ENCODE results near the gene ATP9B. TPM values are rescaled to one million over a fixed set of nuclear protein-coding genes. Genes with fewer than 3 reads are reported as not detected.
A peak's percentile ranks its signal among the peaks of the same experiment; 100 is the strongest.

Gene ATP9B
- total and polyA plus RNA-seq, 2 donors = 14.9 to 19.3 TPM

- H3K36me3 ChIP-seq (ENCODE audit: control insufficient read depth in 2 of 2, insufficient read depth in 2 of 2, low read length in 1 of 2) = no peaks in the 10 kb centered on the region
- H3K27ac ChIP-seq (ENCODE audit: low read depth in 1 of 2, low read length in 1 of 2) = peak overlapping the region in 1 of 2 donors; percentile 5
- DNase-seq (ENCODE audit: low read depth in 6 of 9, low spot score in 9 of 9) = no peak
- peaks cover 57 to 64% of the 10 kb centered on the region in 2 donors for H3K27me3 ChIP-seq (ENCODE audit: control insufficient read depth in 2 of 2, insufficient read depth in 1 of 2, low read length in 1 of 2)
- H3K9me3 ChIP-seq (ENCODE audit: control insufficient read depth in 2 of 2, insufficient read depth in 1 of 2, low read length in 1 of 2) = peaks cover 0 to 3% of the 10 kb centered on the region in 2 donors
- no peak overlapping the region for H3K4me3 ChIP-seq (ENCODE audit: low read length in 2 of 2)
- peaks cover 17 to 51% of the 10 kb centered on the region in 2 donors for H3K4me1 ChIP-seq (ENCODE audit: control insufficient read depth in 2 of 2, insufficient read depth in 2 of 2, low read length in 2 of 2)
- 94% methylated on average over 38 of the region's 38 CpGs for WGBS
Observed at GRCh38 chr18:79397830-79398761, 328.9 kb downstream of the ATP9B start.

DNA sequence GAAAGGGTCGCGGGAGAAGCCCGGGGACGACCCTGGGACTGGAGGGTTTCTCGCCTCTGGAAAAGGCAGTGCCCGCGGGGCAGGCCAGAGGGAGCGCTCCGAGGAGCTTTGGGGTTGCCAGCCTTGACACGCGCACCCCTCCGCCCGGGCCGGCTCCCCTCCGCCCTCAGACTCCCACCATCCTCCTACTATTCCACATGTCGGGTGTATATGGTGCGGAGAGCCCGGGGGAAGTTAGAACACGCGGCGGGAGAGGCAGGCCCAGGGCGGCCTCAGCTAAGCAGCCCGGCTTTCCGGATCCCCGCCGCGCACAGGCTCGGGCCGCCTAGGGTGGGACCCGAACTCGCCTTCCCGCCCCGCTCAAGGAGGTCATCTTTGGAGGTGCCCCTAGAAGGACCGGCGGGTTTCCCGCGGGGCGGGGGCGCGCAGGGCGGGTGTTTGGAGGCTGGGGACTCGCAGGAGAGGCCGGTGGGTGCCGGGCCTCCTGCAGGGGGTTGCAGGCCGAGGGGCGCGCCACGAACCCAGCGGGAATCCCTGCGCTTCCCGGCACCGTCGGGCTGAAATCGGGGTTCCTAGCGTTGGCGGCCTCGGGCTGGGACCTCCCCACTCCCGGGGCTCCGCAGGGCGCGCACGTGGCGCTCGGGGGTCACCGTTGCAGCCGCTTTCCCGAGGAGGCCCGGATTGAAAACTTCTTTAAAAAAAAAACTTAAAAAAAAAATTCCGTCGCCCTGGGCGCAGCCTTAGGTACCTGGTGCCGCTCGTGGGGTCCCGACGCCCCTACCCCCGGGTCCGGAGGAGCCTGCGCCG lies 330.3 kb downstream of the ATP9B start:
- H3K36me3 ChIP-seq (ENCODE audit: control insufficient read depth in 2 of 2, insufficient read depth in 2 of 2, low read length in 1 of 2) = no peaks in the 10 kb centered on the region
- 14% methylated on average over 79 of the region's 79 CpGs for WGBS
- H3K4me3 ChIP-seq (ENCODE audit: low read length in 2 of 2) = peak overlapping the region; percentile 53 to 92
- DNase-seq (ENCODE audit: low read depth in 6 of 9, low spot score in 9 of 9) = peak in 1 of 9 donors; percentile 46
- H3K27me3 ChIP-seq (ENCODE audit: control insufficient read depth in 2 of 2, insufficient read depth in 1 of 2, low read length in 1 of 2) = peaks cover 43 to 54% of the 10 kb centered on the region in 2 donors
- peaks cover 0 to 3% of the 10 kb centered on the region in 2 donors for H3K9me3 ChIP-seq (ENCODE audit: control insufficient read depth in 2 of 2, insufficient read depth in 1 of 2, low read length in 1 of 2)
- peaks cover 17 to 56% of the 10 kb centered on the region in 2 donors for H3K4me1 ChIP-seq (ENCODE audit: control insufficient read depth in 2 of 2, insufficient read depth in 2 of 2, low read length in 2 of 2)
- H3K27ac ChIP-seq (ENCODE audit: low read depth in 1 of 2, low read length in 1 of 2) = peak overlapping the region in 1 of 2 donors; percentile 52

GRCh38 chr18:79400091-79400590 lies 330.9 kb downstream of the ATP9B start:
- Histone ChIP-seq H3K36me3 (ENCODE audit: control insufficient read depth in 2 of 2, insufficient read depth in 2 of 2, low read length in 1 of 2) (no peaks in the 10 kb centered on the region), H3K27ac (ENCODE audit: low read depth in 1 of 2, low read length in 1 of 2) (peak overlapping the region in 1 of 2 donors; percentile 91), H3K4me1 (ENCODE audit: control insufficient read depth in 2 of 2, insufficient read depth in 2 of 2, low read length in 2 of 2) (peaks cover 16 to 56% of the 10 kb centered on the region in 2 donors), H3K27me3 (ENCODE audit: control insufficient read depth in 2 of 2, insufficient read depth in 1 of 2, low read length in 1 of 2) (peaks cover 37 to 48% of the 10 kb centered on the region in 2 donors), H3K9me3 (ENCODE audit: control insufficient read depth in 2 of 2, insufficient read depth in 1 of 2, low read length in 1 of 2) (peaks cover 0 to 4% of the 10 kb centered on the region in 2 donors), H3K4me3 (ENCODE audit: low read length in 2 of 2) (peak overlapping the region; percentile 53 to 92)
- DNase-seq (ENCODE audit: low read depth in 6 of 9, low spot score in 9 of 9) = peak in 1 of 9 donors; percentile 75
- WGBS = 1% methylated on average over 71 of the region's 71 CpGs

DNA sequence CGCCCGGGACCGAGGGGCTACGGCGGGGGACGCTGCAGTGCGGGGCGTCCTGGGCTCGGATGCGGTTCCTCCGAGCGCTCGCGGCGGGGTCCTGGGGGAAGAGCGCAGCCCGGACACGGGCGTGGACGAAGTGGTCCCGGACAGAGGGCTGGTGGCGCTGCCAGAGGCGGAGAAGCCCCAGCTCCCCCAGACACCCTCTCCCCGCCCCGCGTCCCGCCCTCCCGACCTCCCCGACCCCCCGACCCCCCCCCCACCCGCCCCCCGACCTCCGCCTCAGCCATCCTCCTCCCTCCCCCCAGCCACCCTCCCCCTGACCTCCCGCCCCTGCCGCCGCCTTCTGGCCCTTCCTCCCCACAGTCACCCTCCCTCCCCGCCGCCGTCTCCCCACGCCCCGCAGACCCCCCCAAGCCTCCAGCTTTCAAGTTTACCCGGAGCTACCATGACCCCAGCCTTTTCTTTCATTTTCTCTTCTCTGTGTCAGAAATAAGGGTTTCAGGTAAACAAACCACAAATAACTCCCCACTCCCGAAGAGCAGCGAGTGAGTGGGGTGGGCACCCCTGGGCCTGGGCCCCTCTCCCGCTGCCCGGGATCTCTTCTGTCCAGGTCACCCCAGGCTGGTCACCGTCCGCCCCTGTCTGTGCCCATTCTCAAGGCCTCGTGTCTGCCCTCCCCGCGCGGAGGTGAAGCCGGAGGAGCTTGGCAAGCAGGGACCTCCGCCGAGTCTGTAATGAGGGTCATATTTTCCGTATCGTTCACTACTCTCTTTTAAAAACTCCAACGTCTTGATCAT lies 331.6 kb downstream of the ATP9B start:
- H3K36me3 ChIP-seq (ENCODE audit: control insufficient read depth in 2 of 2, insufficient read depth in 2 of 2, low read length in 1 of 2) = no peaks in the 10 kb centered on the region
- H3K27me3 ChIP-seq (ENCODE audit: control insufficient read depth in 2 of 2, insufficient read depth in 1 of 2, low read length in 1 of 2) = peaks cover 34 to 45% of the 10 kb centered on the region in 2 donors
- WGBS = 24% methylated on average over 51 of the region's 58 CpGs
- H3K9me3 ChIP-seq (ENCODE audit: control insufficient read depth in 2 of 2, insufficient read depth in 1 of 2, low read length in 1 of 2) = peaks cover 0 to 7% of the 10 kb centered on the region in 2 donors
- H3K4me3 ChIP-seq (ENCODE audit: low read length in 2 of 2) = peak overlapping the region; percentile 53 to 92
- H3K27ac ChIP-seq (ENCODE audit: low read depth in 1 of 2, low read length in 1 of 2) = peak overlapping the region; percentile 46 to 91
- peaks cover 22 to 62% of the 10 kb centered on the region in 2 donors for H3K4me1 ChIP-seq (ENCODE audit: control insufficient read depth in 2 of 2, insufficient read depth in 2 of 2, low read length in 2 of 2)
- DNase-seq (ENCODE audit: low read depth in 6 of 9, low spot score in 9 of 9) = peak in 1 of 9 donors; percentile 58

- Histone ChIP-seq H3K4me3 (ENCODE audit: low read length in 2 of 2) (no peak overlapping the region), H3K9me3 (ENCODE audit: control insufficient read depth in 2 of 2, insufficient read depth in 1 of 2, low read length in 1 of 2) (peaks cover 0 to 7% of the 10 kb centered on the region in 2 donors), H3K27me3 (ENCODE audit: control insufficient read depth in 2 of 2, insufficient read depth in 1 of 2, low read length in 1 of 2) (peaks cover 26 to 37% of the 10 kb centered on the region in 2 donors), H3K27ac (ENCODE audit: low read depth in 1 of 2, low read length in 1 of 2) (peak overlapping the region in 1 of 2 donors; percentile 58), H3K36me3 (ENCODE audit: control insufficient read depth in 2 of 2, insufficient read depth in 2 of 2, low read length in 1 of 2) (no peaks in the 10 kb centered on the region), H3K4me1 (ENCODE audit: control insufficient read depth in 2 of 2, insufficient read depth in 2 of 2, low read length in 2 of 2) (peaks cover 25 to 68% of the 10 kb centered on the region in 2 donors)
- DNase-seq (ENCODE audit: low read depth in 6 of 9, low spot score in 9 of 9) = no peak
- 96% methylated on average over 32 of the region's 32 CpGs for WGBS
Observed at GRCh38 chr18:79401494-79402208, 332.5 kb downstream of the ATP9B start.

DNA sequence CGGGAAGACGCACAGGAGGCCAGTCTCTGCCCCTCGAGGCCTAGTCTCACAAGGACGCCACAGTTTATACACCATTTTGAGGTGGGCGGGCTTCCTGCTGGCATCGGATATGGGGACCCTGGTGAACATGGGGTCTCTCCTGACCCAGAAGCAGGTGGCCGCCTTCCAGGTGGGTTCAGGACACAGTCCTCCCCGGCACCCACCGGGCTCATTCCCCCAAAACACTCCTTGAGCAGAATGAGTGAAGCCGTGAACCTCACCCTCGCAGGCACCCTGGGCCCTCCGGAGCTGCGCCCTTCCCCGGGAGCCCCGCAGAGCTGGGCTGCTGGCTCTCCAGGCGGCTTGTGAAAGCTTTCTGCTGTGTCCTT lies 333.0 kb downstream of the ATP9B start:
- no peak for DNase-seq (ENCODE audit: low read depth in 6 of 9, low spot score in 9 of 9)
- H3K36me3 ChIP-seq (ENCODE audit: control insufficient read depth in 2 of 2, insufficient read depth in 2 of 2, low read length in 1 of 2) = no peaks in the 10 kb centered on the region
- H3K9me3 ChIP-seq (ENCODE audit: control insufficient read depth in 2 of 2, insufficient read depth in 1 of 2, low read length in 1 of 2) = peaks cover 0 to 7% of the 10 kb centered on the region in 2 donors
- peaks cover 25 to 65% of the 10 kb centered on the region in 2 donors for H3K4me1 ChIP-seq (ENCODE audit: control insufficient read depth in 2 of 2, insufficient read depth in 2 of 2, low read length in 2 of 2)
- H3K4me3 ChIP-seq (ENCODE audit: low read length in 2 of 2) = no peak overlapping the region
- H3K27me3 ChIP-seq (ENCODE audit: control insufficient read depth in 2 of 2, insufficient read depth in 1 of 2, low read length in 1 of 2) = peaks cover 20 to 31% of the 10 kb centered on the region in 2 donors
- WGBS = 94% methylated on average over 16 of the region's 16 CpGs
- H3K27ac ChIP-seq (ENCODE audit: low read depth in 1 of 2, low read length in 1 of 2) = no peak overlapping the region

DNA sequence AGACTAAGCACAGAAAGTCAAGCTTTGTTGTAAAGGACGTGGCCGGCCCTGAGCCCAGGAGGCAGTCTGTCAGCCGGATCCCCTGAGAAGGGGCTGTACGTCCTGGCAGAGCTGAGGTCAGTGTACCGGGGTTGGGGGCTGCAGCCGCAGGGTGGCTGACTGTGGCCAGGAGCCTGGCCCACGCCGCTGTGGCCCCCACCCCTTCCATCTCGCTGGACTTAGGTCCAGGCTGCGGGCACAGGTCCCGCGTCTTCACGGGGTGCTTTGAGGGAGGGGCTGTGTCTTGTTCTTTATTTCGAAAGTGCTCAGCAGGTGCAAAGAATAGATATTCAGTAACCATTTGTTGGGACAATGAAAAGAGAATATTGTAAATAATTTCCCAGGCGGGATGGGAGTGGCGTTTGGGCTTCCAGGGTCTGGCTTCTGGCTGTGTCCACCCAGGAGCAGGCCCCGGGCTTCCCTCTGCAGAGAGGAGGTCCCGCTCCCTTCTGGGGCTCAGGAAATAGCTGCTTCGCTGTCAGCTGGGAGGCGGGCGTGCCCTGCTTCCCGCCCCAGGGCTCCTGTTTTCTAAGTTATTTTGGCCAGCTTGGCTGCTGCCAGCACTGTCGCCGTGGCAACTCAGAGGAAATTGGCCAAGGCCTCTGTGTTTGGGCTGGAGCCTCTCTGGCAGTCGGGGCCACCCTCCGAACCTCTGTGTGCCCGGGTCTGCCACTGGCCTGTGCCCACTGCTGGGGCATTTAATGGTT lies 334.0 kb downstream of the ATP9B start:
- peaks cover 0 to 7% of the 10 kb centered on the region in 2 donors for H3K9me3 ChIP-seq (ENCODE audit: control insufficient read depth in 2 of 2, insufficient read depth in 1 of 2, low read length in 1 of 2)
- peaks cover 11 to 22% of the 10 kb centered on the region in 2 donors for H3K27me3 ChIP-seq (ENCODE audit: control insufficient read depth in 2 of 2, insufficient read depth in 1 of 2, low read length in 1 of 2)
- DNase-seq (ENCODE audit: low read depth in 6 of 9, low spot score in 9 of 9) = no peak
- peak overlapping the region in 1 of 2 donors; percentile 36 for H3K27ac ChIP-seq (ENCODE audit: low read depth in 1 of 2, low read length in 1 of 2)
- WGBS = 41% methylated on average over 27 of the region's 27 CpGs
- peaks cover 25 to 63% of the 10 kb centered on the region in 2 donors for H3K4me1 ChIP-seq (ENCODE audit: control insufficient read depth in 2 of 2, insufficient read depth in 2 of 2, low read length in 2 of 2)
- H3K36me3 ChIP-seq (ENCODE audit: control insufficient read depth in 2 of 2, insufficient read depth in 2 of 2, low read length in 1 of 2) = no peaks in the 10 kb centered on the region
- H3K4me3 ChIP-seq (ENCODE audit: low read length in 2 of 2) = peak overlapping the region in 1 of 2 donors; percentile 21
